Subcutaneous adipose tissue (tissue), 4 donors: ENCODE data around the gene SPATA18. TPM values are rescaled to one million over a fixed set of nuclear protein-coding genes. Genes with fewer than 3 reads are reported as not detected.

Experiments used
- total RNA-seq, 4 donors: library from RNA; depleted of rRNA; stranded (reverse); fragments of >200 nt; gene quantifications; one replicate each; pipeline ENCODE4 v1.1.0, GENCODE V29; 2016
- TF ChIP-seq, protein P1 (sequence below): fragments of 450-650 bp; IDR thresholded peaks from one replicate; pipeline ENCODE4 v1.5.1; 2016; ENCODE audit warnings: low read depth, mild to moderate bottlenecking, control low read depth, antibody characterized with exemption, moderate library complexity

Gene SPATA18
- total RNA-seq, 4 donors from 2014 or later = 2.4 to 13.7 (median 4.5) TPM

DNA sequence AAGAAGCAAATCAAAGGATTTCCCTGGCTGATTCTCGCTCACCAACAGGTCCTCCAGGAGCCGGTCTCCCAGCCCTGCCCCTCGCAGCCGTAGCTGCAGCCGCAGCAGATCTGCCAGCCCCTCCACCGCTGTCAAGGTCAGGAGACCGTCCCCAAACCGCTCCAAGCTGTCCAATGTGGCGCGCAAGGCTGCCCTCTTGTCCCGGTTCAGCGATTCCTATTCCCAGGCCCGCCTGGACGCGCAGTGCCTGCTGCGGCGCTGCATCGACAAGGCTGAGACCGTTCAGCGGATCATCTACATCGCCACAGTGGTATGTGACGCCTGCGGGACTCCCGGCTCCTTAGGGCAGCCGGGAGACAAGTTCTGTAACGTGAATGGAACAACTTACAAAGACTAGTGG lies 25.6 kb downstream of the SPATA18 start:
- TF ChIP-seq, protein P1, sequence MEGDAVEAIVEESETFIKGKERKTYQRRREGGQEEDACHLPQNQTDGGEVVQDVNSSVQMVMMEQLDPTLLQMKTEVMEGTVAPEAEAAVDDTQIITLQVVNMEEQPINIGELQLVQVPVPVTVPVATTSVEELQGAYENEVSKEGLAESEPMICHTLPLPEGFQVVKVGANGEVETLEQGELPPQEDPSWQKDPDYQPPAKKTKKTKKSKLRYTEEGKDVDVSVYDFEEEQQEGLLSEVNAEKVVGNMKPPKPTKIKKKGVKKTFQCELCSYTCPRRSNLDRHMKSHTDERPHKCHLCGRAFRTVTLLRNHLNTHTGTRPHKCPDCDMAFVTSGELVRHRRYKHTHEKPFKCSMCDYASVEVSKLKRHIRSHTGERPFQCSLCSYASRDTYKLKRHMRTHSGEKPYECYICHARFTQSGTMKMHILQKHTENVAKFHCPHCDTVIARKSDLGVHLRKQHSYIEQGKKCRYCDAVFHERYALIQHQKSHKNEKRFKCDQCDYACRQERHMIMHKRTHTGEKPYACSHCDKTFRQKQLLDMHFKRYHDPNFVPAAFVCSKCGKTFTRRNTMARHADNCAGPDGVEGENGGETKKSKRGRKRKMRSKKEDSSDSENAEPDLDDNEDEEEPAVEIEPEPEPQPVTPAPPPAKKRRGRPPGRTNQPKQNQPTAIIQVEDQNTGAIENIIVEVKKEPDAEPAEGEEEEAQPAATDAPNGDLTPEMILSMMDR = no peak

DNA sequence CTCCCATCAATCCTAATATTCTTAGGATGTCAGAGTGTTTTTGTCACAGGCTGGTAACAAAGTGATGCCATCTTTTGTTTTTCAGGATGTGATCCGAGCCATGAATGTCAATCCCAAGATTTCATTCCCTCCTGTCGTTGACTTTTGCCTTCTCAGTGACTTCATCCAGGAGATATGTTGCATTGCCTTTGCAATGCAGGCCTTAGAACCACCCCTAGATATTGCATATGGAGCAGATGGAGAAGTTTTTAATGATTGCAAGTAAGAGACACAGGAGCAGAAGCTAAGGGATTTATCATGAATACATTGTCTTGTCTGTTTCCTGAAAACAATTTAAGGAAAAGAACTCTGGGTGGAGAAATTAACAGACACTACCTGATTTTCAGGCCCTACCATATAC lies 28.6 kb downstream of the SPATA18 start:
- TF ChIP-seq, protein P1 = no peak

DNA sequence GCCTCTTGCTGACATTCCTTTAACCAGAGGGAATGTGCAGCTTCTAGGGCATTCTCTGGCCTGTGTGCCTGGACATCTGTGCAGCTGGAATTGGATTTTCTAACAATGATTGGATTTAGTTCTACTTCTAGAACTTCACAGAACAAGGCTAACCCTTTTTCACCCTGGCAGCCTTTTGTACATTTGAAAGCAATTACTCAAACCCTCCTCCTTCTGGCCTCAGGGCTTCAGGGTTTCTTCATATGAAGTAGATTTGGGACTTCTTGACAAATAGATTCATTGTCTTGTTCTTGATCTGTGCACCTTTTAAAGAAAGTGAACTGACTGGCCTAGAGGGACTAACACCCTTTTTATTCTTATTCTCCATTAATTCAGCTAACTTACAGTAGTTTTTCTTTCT lies 30.1 kb downstream of the SPATA18 start:
- TF ChIP-seq, protein P1 = no peak

DNA sequence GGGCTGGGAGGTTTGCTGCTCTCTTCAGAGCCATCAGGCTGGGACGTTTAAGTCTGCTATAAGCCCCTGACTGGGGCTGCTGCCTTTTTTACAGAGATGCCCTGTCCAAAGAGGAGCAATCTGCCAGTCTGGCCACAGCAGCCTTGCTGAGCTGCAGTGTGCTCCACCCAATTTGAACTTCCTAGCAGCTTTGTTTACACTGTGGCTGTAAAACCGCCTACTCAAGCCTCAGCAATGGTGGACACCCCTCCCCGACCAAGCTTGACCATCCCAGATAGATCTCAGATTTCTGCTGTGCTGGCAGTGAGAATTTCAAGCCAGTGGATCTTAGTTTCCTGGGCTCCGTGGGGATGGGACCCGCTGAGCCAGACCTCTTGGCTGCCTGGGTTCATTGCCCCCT lies 40.7 kb downstream of the SPATA18 start:
- TF ChIP-seq, protein P1 = no peak

DNA sequence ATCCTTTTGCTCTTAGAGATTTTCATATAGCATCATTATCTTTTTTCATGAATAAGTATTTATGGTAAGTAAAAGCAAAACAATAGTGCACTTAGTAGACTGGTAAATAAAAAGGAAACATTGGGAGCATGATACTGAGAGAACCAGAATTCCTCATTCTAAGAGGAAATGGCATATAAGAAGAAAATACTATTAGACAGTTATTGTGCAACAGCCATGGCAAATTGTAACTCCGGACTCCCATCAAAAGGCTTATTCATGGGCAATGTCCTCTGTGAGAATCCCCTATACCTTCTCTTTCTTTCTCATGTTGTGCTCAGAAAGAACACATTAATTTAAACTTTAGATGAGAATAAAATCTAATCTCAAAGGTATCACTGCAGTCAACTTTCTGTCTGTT lies 42.4 kb downstream of the SPATA18 start:
- TF ChIP-seq, protein P1 = no peak

DNA sequence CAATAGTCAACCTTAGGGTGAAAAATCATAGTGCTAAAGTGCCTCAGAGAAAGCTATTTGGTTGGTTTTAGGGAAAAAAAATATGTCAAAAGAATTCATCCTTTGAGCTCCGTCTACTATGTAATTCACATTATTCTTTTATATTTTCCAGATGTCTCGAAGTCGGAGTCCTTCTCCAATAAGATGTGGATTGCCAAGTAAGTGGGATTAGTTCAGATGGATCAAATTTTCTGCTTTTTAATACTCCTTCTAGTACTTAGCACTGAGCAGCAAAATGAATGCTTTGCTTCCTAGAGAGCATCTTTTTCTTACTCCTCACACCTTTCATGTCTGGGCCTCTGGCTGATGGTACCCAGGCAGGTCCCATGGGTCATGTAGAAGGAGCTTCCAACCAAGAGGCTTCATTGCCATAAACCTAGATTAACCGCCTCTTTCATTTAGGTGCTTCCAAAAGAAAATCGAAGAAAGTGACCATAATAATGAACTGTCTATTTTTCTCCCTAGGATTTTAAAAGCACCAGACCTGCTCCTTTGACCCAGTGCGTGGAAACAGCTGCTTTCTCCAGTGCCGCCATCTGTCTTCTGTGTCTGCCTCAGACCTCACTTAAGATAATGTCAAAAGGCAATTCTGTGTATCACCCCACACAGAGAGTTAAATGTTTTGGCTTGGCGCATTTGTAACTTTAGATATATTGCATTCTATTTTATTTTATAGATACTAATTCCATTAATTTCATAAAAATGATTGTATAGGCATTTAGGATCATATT lies 43.5 kb downstream of the SPATA18 start:
- TF ChIP-seq, protein P1 = no peak

DNA sequence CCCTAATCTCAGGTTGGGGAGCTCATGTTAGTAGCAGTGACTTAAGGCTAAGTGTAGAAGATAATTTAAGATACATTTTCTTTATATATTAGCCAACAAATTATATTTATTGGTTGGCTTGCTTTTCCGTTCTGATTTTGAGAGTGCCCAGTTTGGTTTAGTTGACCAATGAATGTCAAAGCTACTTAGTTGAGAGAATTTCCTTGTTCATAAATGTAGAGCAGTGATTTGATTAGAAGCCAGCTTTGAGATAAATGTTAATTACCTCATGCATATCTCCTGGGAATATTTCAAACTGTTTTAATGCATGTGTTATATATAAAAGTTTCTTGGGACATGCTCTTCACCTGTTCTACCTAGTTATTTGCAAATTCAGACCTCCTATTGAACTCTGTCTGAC lies 44.3 kb downstream of the SPATA18 start:
- TF ChIP-seq, protein P1 = no peak
